Measurements from ENCODE around the gene SPRY4. TPM values are rescaled to one million over a fixed set of nuclear protein-coding genes. Genes with fewer than 3 reads are reported as not detected.
"Not testable (repeated sequence)": the region's sequence is repeated elsewhere in the genome, so short reads cannot be mapped to it uniquely, and the experiment has no call there.

The SPRY4 gene
- total and polyA plus RNA-seq, 2 donors, result 8.6 to 11.6 TPM

DNA sequence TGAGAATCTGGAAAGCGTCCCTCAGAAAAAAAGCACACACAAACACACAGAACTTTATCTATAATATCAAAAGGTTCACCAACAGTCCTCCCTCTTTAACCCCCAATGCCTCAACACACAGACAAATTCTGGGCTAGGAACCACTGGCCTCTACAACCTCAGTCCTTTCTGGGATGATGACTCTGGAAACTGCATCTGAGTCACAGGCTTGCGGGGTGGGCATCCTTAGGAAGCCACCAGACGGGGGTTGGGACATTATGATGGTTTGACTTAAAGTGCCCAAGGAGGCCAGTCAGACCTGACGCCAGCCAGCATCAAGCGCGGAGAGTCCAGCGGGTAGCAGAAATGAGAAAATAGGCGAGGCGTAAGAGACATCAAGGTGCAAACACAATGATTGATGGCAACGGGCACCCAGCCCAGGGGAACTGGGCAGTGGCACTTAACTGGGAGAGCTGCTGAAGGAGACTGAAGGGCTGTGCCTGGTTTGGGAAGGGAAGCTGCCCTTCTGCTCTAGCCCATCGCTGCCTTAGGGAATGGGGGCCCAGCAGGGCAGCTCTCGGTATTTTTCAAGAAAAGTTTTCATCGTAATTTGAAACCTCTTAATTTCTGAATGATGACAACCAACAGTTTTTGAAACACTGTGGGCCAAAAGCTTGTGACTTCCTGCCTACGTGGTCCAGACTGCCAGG, 20.7 kb downstream of the SPRY4 start:
- WGBS, result 85% methylated on average over 14 of the region's 14 CpGs
- Histone ChIP-seq H3K4me3 (ENCODE audit: low read depth, low read length) (no peak overlapping the region), H3K27ac (ENCODE audit: low read depth) (no peak overlapping the region), H3K4me1 (ENCODE audit: insufficient read depth) (no peaks in the 10 kb centered on the region), H3K36me3 (ENCODE audit: insufficient read depth) (no peaks in the 10 kb centered on the region)
- no peak for DNase-seq (ENCODE audit: extremely low spot score)

DNA sequence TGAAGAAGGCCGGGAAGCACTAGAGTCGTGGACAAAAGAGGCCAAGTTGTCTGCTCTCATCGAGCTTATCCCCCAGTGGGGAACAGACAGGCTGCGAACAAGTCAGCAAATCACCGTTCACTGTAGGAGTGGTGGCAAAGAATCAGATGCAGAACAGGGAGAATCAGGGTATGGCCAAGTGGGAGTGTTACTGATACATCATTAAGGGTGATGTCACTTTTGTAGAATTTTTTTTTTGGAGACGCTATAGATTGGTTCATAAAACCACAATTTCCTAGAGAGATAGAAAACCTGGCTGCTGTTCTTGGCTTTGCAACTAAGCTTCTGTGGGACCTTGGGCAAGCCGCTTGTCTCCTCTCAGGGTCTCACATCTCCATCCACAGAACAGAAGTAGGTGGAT, 21.3 kb downstream of the SPRY4 start:
- DNase-seq (ENCODE audit: extremely low spot score), result no peak
- no peak overlapping the region for H3K4me3 ChIP-seq (ENCODE audit: low read depth, low read length)
- WGBS, result 82% methylated on average over 7 of the region's 7 CpGs
- no peaks in the 10 kb centered on the region for H3K36me3 ChIP-seq (ENCODE audit: insufficient read depth)
- H3K27ac ChIP-seq (ENCODE audit: low read depth), result no peak overlapping the region
- no peaks in the 10 kb centered on the region for H3K4me1 ChIP-seq (ENCODE audit: insufficient read depth)

GRCh38 chr5:142301540-142301939, 23.3 kb downstream of the SPRY4 start:
- 61% methylated on average over 4 of the region's 4 CpGs for WGBS

DNA sequence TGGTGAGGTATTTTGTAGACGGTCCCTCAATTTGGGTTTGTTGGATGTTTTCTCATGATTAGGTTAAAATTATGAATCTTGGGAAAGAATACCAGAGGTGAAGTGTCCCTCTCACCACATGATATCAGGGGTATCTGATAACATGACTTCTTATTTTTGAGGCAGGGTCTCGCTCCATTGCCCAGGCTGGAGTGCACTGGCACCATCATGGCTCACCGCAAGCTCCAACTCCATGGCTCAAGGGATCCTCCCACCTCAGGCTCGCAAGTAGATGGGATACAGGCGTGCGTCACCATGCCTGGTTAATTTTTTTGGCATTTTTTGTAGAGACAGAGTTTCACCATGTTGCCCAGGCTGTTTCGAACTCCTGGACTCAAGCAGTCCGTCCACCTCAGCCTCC, 24.1 kb downstream of the SPRY4 start:
- Histone ChIP-seq H3K27ac (ENCODE audit: low read depth) (no peak overlapping the region), H3K4me1 (ENCODE audit: insufficient read depth) (no peaks in the 10 kb centered on the region), H3K4me3 (ENCODE audit: low read depth, low read length) (no peak overlapping the region), H3K36me3 (ENCODE audit: insufficient read depth) (no peaks in the 10 kb centered on the region)
- 98% methylated on average over 8 of the region's 8 CpGs for WGBS
- DNase-seq (ENCODE audit: extremely low spot score), result no peak

More at GRCh38 chr5:142301540-142301939, 23.3 kb downstream of the SPRY4 start:
- no peaks in the 10 kb centered on the region for H3K36me3 ChIP-seq (ENCODE audit: insufficient read depth)
- H3K27ac ChIP-seq (ENCODE audit: low read depth), result no peak overlapping the region
- no peaks in the 10 kb centered on the region for H3K4me1 ChIP-seq (ENCODE audit: insufficient read depth)
- no peak for DNase-seq (ENCODE audit: extremely low spot score)
- H3K4me3 ChIP-seq (ENCODE audit: low read depth, low read length), result no peak overlapping the region

DNA sequence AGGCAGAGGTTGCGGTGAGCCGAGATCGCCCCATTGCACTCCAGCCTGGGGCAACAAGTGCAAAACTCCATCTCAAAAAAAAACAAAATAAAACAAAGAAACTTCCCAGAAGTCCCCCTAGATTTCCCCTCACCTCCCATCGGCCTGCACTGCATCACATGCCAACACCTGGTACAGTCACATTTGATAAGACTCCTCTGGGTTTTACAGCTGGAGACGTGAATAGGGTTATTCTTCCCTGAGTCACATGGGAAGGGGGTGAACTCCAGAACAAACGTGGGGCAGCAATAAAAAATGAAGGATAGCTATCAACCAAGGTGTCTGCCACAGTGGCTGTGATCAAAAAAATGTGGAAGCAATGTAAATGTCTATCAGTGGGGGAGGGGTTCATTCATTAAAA, 26.0 kb downstream of the SPRY4 start:
- WGBS, result 81% methylated on average over 6 of the region's 6 CpGs
- DNase-seq (ENCODE audit: extremely low spot score), result no peak

DNA sequence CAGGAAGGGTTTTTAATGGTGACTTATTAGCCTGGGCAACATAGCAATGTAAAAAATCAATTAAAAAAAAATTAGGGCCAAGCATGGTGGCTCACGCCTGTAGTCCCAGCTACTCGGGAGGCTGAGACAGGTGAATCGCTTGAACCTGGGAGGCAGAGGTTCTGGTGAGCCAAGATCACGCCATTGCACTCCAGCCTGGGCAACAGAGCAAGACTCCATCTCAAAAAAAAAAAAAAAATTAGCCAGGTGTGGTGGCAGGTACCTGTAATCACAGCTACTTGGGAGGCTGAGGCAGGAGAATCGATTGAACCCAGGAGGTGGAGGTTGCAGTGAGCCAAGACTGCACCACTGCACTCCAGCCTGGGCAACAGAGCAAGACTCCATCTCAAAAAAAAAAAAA, 27.0 kb downstream of the SPRY4 start:
- 94% methylated on average over 5 of the region's 5 CpGs for WGBS
- not testable (repeated sequence) for H3K4me1 ChIP-seq (ENCODE audit: insufficient read depth); H3K36me3 ChIP-seq (ENCODE audit: insufficient read depth); H3K4me3 ChIP-seq (ENCODE audit: low read depth, low read length); H3K27ac ChIP-seq (ENCODE audit: low read depth); DNase-seq (ENCODE audit: extremely low spot score)

More for the DNA sequence above, 26.0 kb downstream of the SPRY4 start:
- no peaks in the 10 kb centered on the region for H3K4me1 ChIP-seq (ENCODE audit: insufficient read depth)
- H3K27ac ChIP-seq (ENCODE audit: low read depth), result no peak overlapping the region
- no peaks in the 10 kb centered on the region for H3K36me3 ChIP-seq (ENCODE audit: insufficient read depth)
- no peak overlapping the region for H3K4me3 ChIP-seq (ENCODE audit: low read depth, low read length)

DNA sequence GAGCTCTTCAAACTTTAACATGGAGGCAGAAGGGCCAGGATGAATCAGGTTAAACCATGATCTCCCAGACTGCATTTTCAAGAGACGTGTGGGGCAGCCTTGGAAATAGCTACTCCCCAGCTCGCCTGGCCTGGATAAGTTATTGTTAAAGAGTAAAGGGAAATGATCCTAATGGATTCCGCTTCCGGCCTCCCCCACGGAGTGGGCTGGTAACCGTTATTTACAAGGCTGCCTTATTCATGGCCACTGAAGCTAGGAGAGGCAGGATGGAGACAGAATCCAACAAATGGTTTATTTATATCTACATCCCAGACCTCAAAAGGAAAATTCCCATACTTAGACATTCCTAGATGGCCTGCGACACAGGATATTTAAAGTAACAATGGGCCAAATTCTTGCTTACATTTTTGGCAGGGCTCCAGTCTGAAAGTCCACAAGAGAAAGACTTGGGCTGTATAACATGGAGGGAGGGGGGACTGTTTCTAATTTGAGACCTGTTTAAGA, 27.9 kb downstream of the SPRY4 start:
- no peak for DNase-seq (ENCODE audit: extremely low spot score)
- WGBS, result 34% methylated on average over 7 of the region's 7 CpGs
- Histone ChIP-seq H3K36me3 (ENCODE audit: insufficient read depth) (no peaks in the 10 kb centered on the region), H3K4me1 (ENCODE audit: insufficient read depth) (no peaks in the 10 kb centered on the region), H3K27ac (ENCODE audit: low read depth) (no peak overlapping the region), H3K4me3 (ENCODE audit: low read depth, low read length) (no peak overlapping the region)

- no peak overlapping the region for H3K4me3 ChIP-seq (ENCODE audit: low read depth, low read length)
- WGBS, result 75% methylated on average over 8 of the region's 8 CpGs
- H3K36me3 ChIP-seq (ENCODE audit: insufficient read depth), result no peaks in the 10 kb centered on the region
- H3K27ac ChIP-seq (ENCODE audit: low read depth), result no peak overlapping the region
- H3K4me1 ChIP-seq (ENCODE audit: insufficient read depth), result no peaks in the 10 kb centered on the region
- DNase-seq (ENCODE audit: extremely low spot score), result no peak
Observed at GRCh38 chr5:142295960-142296860, 28.6 kb downstream of the SPRY4 start.

GRCh38 chr5:142295084-142295758, 29.6 kb downstream of the SPRY4 start:
- H3K4me3 ChIP-seq (ENCODE audit: low read depth, low read length), result no peak overlapping the region
- no peak overlapping the region for H3K27ac ChIP-seq (ENCODE audit: low read depth)
- 75% methylated on average over 23 of the region's 23 CpGs for WGBS
- DNase-seq (ENCODE audit: extremely low spot score), result no peak
- H3K4me1 ChIP-seq (ENCODE audit: insufficient read depth), result no peaks in the 10 kb centered on the region
- no peaks in the 10 kb centered on the region for H3K36me3 ChIP-seq (ENCODE audit: insufficient read depth)

GRCh38 chr5:142293486-142293885, 31.3 kb downstream of the SPRY4 start:
- Histone ChIP-seq H3K4me1 (ENCODE audit: insufficient read depth) (no peaks in the 10 kb centered on the region), H3K27ac (ENCODE audit: low read depth) (no peak overlapping the region), H3K36me3 (ENCODE audit: insufficient read depth) (no peaks in the 10 kb centered on the region), H3K4me3 (ENCODE audit: low read depth, low read length) (no peak overlapping the region)
- no peak for DNase-seq (ENCODE audit: extremely low spot score)
- 76% methylated on average over 5 of the region's 5 CpGs for WGBS

DNA sequence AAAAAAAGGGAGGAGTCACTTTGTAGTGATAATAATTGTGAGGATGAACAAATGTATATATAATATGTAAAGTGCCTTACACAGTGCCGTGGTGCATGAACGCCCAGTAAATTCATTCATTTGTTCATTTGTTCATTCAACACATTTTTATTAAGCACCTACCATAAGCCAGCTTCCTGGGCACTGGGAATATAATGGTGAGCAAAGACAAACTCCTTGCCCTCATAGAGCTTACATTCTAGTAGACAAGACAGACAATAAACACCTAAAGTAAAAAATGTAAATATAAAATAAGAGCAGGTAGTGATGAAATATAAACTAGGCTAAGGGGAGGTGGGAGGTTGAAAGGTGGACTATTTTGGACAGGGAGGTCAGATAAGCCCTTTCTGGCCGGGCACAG, 32.0 kb downstream of the SPRY4 start:
- 98% methylated on average over 3 of the region's 3 CpGs for WGBS
- no peaks in the 10 kb centered on the region for H3K36me3 ChIP-seq (ENCODE audit: insufficient read depth)
- DNase-seq (ENCODE audit: extremely low spot score), result no peak
- H3K27ac ChIP-seq (ENCODE audit: low read depth), result no peak overlapping the region
- H3K4me1 ChIP-seq (ENCODE audit: insufficient read depth), result no peaks in the 10 kb centered on the region
- H3K4me3 ChIP-seq (ENCODE audit: low read depth, low read length), result no peak overlapping the region

DNA sequence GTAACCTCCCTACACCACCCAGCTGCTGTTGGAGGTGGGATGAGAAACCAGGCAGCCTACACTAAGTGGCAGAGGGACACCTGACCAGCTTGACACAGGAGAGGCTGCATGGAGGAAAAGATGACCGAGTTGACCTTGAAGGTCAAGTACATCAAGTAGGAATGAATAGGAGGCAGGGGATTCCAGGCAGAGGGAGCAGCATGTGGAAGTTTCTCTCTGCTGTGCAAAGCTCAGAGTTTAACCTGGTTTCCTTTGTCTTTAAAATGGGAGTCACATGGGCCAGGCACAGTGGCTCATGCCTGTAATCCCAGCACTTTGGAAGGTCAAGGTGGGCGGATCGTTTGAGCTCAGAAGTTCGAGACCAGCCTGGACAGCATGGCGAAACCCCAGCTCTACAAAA, 32.6 kb downstream of the SPRY4 start:
- Histone ChIP-seq H3K4me3 (ENCODE audit: low read depth, low read length) (no peak overlapping the region), H3K36me3 (ENCODE audit: insufficient read depth) (no peaks in the 10 kb centered on the region), H3K4me1 (ENCODE audit: insufficient read depth) (no peaks in the 10 kb centered on the region), H3K27ac (ENCODE audit: low read depth) (no peak overlapping the region)
- WGBS, result 86% methylated on average over 5 of the region's 5 CpGs
- DNase-seq (ENCODE audit: extremely low spot score), result no peak

DNA sequence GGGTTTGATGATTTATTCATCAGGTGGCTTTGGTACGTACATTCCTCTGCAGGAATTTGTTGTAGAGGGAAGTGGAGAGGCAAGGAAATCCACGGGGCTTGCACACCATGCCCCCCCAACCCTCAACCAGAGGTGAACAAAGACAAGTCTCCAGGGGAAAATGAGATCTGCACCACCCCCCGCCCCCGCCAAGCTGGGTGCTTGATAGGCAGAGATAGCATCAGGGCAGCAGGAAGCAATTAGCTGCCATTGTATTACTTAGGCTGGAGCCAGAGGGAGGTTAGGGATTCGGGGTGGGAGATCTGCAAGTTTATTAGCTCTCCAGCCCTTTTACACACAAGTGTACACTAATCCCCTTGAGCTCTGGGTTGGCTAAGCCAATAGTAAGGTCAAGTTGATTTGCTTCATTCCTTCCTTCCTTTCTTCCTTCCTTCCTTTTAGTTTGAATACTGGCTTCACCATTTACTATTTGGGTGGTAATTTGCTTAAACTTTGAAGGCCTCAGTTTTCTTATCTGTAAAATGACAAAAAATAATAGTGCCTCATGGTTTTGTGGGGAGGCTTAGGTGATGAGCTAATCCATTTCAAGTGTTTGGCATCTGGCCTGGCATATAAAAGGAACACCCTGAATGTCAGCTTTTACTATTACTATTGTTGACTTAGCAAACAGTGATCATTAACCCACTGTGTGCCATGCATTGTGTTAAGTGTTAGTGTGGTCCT, 34.1 kb downstream of the SPRY4 start:
- 49% methylated on average over 5 of the region's 5 CpGs for WGBS
- H3K4me1 ChIP-seq (ENCODE audit: insufficient read depth), result no peaks in the 10 kb centered on the region
- no peak overlapping the region for H3K4me3 ChIP-seq (ENCODE audit: low read depth, low read length)
- no peak overlapping the region for H3K27ac ChIP-seq (ENCODE audit: low read depth)
- DNase-seq (ENCODE audit: extremely low spot score), result no peak
- H3K36me3 ChIP-seq (ENCODE audit: insufficient read depth), result no peaks in the 10 kb centered on the region
